ENCODE measurements around the gene VPS52.

VPS52 gene

DNA sequence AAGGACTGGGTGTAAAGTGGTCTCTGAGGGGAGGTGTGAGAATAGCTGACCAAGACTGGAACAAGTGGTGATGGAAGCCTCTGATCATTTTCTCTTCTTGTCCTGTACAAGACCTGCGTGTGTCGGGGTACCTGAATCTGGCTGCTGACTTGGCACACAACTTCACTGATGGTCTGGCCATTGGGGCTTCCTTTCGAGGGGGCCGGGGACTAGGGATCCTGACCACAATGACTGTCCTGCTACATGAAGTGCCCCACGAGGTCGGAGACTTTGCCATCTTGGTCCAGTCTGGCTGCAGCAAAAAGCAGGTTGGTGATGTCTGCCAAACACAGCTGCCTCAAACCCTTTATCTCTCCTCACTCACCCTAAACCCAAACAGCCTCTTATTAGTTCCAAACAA, 68.9 kb downstream of the VPS52 start:
- TF ChIP-seq, protein P1, sequence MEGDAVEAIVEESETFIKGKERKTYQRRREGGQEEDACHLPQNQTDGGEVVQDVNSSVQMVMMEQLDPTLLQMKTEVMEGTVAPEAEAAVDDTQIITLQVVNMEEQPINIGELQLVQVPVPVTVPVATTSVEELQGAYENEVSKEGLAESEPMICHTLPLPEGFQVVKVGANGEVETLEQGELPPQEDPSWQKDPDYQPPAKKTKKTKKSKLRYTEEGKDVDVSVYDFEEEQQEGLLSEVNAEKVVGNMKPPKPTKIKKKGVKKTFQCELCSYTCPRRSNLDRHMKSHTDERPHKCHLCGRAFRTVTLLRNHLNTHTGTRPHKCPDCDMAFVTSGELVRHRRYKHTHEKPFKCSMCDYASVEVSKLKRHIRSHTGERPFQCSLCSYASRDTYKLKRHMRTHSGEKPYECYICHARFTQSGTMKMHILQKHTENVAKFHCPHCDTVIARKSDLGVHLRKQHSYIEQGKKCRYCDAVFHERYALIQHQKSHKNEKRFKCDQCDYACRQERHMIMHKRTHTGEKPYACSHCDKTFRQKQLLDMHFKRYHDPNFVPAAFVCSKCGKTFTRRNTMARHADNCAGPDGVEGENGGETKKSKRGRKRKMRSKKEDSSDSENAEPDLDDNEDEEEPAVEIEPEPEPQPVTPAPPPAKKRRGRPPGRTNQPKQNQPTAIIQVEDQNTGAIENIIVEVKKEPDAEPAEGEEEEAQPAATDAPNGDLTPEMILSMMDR (IDR thresholded peaks at IDR 0.05) = no peak
- DNase-seq (ENCODE audit: low spot score) = no peak
- H3K27ac ChIP-seq = no peak overlapping the region
- H3K4me3 ChIP-seq = no peak overlapping the region

DNA sequence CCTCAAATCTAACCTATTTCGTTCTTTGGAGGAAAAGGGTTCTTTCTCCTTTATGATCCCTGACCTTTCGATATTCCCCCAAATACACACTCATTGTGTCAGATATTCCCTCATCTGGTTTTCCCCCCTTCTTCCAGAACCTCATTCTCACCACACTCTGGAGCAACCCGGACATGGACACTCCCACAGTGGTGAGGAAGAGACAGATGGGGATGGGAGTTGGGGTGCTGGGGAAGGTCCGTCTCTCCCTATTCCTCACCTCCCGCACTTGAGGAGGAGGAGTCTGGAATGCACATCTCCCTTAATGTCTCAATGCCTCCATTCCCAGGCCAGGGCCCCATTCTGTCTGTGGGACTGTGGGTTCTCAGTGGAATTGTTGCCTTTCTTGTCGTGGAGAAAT, 69.7 kb downstream of the VPS52 start:
- DNase-seq (ENCODE audit: low spot score) = peak; percentile 61
- TF ChIP-seq, protein P1 (IDR thresholded peaks at IDR 0.05) = no peak
- Histone ChIP-seq H3K27ac (peak overlapping the region in 1 of 2 donors; percentile 97), H3K4me3 (peak overlapping the region; percentile 83)

DNA sequence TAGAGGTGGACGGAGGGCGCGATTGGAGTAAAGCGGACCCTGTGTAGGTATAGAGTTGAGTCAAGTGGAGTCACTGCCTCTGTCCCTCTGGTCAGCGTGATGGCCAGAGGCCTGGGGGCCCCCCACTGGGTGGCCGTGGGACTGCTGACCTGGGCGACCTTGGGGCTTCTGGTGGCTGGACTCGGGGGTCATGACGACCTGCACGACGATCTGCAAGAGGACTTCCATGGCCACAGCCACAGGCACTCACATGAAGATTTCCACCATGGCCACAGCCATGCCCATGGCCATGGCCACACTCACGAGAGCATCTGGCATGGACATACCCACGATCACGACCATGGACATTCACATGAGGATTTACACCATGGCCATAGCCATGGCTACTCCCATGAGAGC, 70.5 kb downstream of the VPS52 start:
- Histone ChIP-seq H3K27ac (peak overlapping the region; percentile 94 to 97), H3K4me3 (peak overlapping the region; percentile 83)
- TF ChIP-seq, protein P1 (IDR thresholded peaks at IDR 0.05) = no peak
- peak; percentile 74 for DNase-seq (ENCODE audit: low spot score)

All from coronary artery (tissue), 2 donors.